C4-2B (cell line): ENCODE results near the gene LRRC8B.

Experiments
- H3K27ac ChIP-seq: fragments of 450-650 bp; 2 replicates; pipeline ENCODE4 v1.5.1; 2017
- ZFX ChIP-seq: fragments of 450-650 bp; IDR thresholded peaks from 2 replicates; pipeline ENCODE4 v1.6.1; 2017
- TF ChIP-seq, protein P1 (sequence below): fragments of 450-650 bp; conservative IDR thresholded peaks from 2 replicates; pipeline ENCODE4 v1.5.1; 2017; ENCODE audit warnings: mild to moderate bottlenecking

LRRC8B gene

DNA sequence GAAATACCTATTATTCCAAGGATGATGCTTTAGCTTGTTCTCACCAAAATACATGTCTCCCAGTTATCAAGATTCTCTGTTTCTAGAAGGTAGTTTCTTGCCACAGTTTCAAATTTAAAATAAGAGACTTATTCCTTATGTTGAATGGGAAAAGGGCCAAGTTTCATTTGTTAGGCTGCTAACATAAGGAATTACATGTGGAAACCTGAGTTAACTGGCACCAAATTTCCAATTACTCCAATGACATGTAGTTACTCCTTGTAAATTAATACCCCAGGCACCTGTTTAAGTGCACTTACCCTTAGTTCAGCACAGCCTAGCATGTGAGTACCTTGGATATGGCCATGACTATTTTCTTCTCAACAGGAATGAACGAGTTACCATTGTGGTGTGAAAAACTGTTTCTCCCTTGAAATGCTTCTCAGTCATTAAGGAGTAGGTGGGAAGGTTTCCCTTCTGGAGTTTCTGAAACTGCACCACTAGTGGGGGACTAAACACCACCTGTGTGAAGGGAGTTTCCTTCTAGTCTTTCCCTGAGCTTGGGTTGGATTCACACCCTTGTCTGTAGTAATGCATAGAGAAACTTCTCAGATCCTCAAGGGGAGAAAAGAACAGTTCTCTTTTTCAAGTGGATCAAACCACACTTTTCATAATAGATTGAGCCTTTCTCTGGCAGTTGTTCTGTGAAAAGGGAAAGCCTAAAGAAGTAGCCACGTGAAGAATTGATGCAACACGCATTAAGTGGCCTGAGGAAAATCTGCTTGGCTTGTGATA, 76.0 kb downstream of the LRRC8B start:
- no peak overlapping the region for H3K27ac ChIP-seq
- TF ChIP-seq ZFX, result no peak
- TF ChIP-seq, protein P1, sequence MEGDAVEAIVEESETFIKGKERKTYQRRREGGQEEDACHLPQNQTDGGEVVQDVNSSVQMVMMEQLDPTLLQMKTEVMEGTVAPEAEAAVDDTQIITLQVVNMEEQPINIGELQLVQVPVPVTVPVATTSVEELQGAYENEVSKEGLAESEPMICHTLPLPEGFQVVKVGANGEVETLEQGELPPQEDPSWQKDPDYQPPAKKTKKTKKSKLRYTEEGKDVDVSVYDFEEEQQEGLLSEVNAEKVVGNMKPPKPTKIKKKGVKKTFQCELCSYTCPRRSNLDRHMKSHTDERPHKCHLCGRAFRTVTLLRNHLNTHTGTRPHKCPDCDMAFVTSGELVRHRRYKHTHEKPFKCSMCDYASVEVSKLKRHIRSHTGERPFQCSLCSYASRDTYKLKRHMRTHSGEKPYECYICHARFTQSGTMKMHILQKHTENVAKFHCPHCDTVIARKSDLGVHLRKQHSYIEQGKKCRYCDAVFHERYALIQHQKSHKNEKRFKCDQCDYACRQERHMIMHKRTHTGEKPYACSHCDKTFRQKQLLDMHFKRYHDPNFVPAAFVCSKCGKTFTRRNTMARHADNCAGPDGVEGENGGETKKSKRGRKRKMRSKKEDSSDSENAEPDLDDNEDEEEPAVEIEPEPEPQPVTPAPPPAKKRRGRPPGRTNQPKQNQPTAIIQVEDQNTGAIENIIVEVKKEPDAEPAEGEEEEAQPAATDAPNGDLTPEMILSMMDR, result no peak

DNA sequence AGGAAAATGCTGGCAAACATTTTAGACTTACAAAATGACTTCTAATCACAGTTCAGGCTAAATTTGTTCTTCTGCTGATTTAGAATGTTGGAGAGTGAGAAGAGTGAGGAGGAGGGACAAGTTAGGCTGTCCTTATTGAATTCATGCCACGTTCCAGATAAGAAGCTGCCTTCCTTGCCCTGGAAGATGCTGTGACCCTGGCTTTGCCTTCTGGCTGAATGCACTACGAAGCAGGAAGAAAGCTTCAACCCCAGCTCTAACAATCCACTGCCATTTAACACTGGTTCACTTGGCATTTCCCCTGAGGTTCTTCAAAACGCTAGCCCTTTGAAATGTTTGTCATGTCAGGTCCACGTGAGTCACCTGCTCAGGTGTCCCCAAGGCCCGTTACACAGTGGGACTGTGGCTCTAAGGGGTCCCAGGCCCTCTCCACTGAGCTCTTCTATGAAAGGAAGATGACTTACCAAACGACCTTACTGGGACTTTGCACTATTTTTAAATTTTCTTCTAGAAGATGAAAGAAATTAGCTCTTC, 78.3 kb downstream of the LRRC8B start:
- no peak for TF ChIP-seq ZFX
- TF ChIP-seq, protein P1, result no peak
- no peak overlapping the region for H3K27ac ChIP-seq

DNA sequence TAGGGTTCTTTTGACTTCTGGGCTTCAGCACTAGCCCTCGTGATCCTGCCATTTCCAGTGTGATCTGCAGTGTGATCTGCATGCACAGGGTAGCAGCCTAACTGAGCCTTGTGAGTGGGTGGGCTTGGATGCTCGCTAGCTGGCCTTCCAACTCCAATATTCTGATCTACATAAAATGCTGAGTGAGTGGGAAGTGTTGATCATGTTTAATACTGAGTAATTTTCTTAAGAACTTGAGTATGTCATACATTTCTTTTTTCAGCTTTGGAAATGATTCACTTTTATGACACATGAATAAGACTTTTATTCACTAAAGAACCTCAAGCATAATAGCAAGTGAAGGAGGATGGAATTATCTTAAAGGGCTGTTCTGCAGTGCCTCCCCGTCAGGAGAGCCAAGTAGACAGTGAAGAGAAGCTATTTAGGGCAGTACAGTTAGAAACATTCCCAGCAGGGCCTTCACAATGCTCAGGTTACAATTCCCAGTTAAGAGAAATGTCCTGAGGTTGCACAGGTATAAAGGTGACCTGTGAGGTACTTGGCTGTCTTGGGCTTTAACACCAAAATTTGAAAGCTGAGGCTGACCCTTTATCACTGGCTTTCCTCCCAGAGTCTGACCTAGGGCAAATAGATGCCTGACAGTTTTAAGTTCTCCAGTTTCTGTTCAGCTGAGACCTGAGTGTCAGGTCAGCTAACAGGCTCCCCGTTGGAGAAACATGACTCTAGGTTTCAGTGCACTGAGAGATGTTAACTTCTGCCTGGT, 79.2 kb downstream of the LRRC8B start:
- TF ChIP-seq ZFX, result no peak
- TF ChIP-seq, protein P1, result no peak
- H3K27ac ChIP-seq, result no peak overlapping the region

GRCh38 chr1:89604414-89604735, 79.7 kb downstream of the LRRC8B start:
- TF ChIP-seq ZFX, result no peak
- TF ChIP-seq, protein P1, result no peak
- no peak overlapping the region for H3K27ac ChIP-seq

GRCh38 chr1:89605692-89606091, 81.1 kb downstream of the LRRC8B start:
- no peak overlapping the region for H3K27ac ChIP-seq
- TF ChIP-seq, protein P1, result no peak
- TF ChIP-seq ZFX, result no peak

- TF ChIP-seq, protein P1, result no peak
- no peak for TF ChIP-seq ZFX
- no peak overlapping the region for H3K27ac ChIP-seq
These were observed 81.8 kb downstream of the LRRC8B start for GRCh38 chr1:89606227-89606980.
